HCT116 (cell line): ENCODE results near the gene FNIP2.
"Not testable (repeated sequence)": the region's sequence is repeated elsewhere in the genome, so short reads cannot be mapped to it uniquely, and the experiment has no call there.

ENCODE experiments used
- ATF3 ChIP-seq: IDR thresholded peaks from 2 replicates; pipeline ENCODE4 v1.6.1; 2012
- CTCF ChIP-seq, 3 experiments: fragments of 200-600 bp in 1 of 3; sonication (generic) in 1 of 3; IDR thresholded peaks in 2 of 3; conservative IDR thresholded peaks in 1 of 3; 2 replicates each; pipeline ENCODE4 v1.5.1; 2012 to 2017; ENCODE audit warnings: low read depth in 2 of 3, low read length in 2 of 3, antibody characterized with exemption in 1 of 3, borderline replicate concordance in 1 of 3, control low read depth in 1 of 3, mild to moderate bottlenecking in 1 of 3, mixed read lengths in 1 of 3, mixed run types in 1 of 3, moderate library complexity in 1 of 3; ENCODE audit not compliant: insufficient read depth in 1 of 3
- EZH2 ChIP-seq: fragments of 200-600 bp; sonication (generic); IDR thresholded peaks from 2 replicates; pipeline ENCODE4 v1.6.1; 2017; ENCODE audit warnings: antibody characterized with exemption, mixed run types
- MAX ChIP-seq: IDR thresholded peaks from 2 replicates; pipeline ENCODE4 v1.6.1; 2012
- POLR2A ChIP-seq: IDR thresholded peaks from 2 replicates; pipeline ENCODE4 v1.7.0; 2011; ENCODE audit warnings: borderline replicate concordance; ENCODE audit not compliant: insufficient read depth, insufficient read length; ENCODE audit errors: extremely low read depth
- POLR2AphosphoS5 ChIP-seq: IDR thresholded peaks from 2 replicates; pipeline ENCODE4 v1.6.1; 2011; ENCODE audit warnings: mild to moderate bottlenecking, low read depth, low read length, moderate library complexity
- REST ChIP-seq: IDR thresholded peaks from 2 replicates; pipeline ENCODE4 v1.6.1; 2012; ENCODE audit warnings: low read depth
- SP1 ChIP-seq: IDR thresholded peaks from 2 replicates; pipeline ENCODE4 v1.6.1; 2012; ENCODE audit warnings: low read depth

GRCh38 chr4:158882142-158882541 is 113.3 kb downstream of the FNIP2 start:
- TF ChIP-seq CTCF (IDR thresholded peaks at IDR 0.05 in 2 of 3, conservative IDR thresholded peaks at IDR 0.05 in 1 of 3; ENCODE audit: borderline replicate concordance in 1 of 3, insufficient read depth in 1 of 3, low read depth in 2 of 3, low read length in 2 of 3); MAX; REST; POLR2A; SP1; EZH2; POLR2AphosphoS5; ATF3: not testable (repeated sequence)
